Lung (tissue), 12 donors: ENCODE data around the gene ISG20L2. TPM values are rescaled to one million over a fixed set of nuclear protein-coding genes. Genes with fewer than 3 reads are reported as not detected.

Experiments
- ATAC-seq: fragments of 200-7000 bp; cut with Tn5 transposase; one replicate; pipeline ENCODE4 v1.9.1; 2020; ENCODE audit warnings: moderate number of reproducible peaks; ENCODE audit not compliant: insufficient read depth, low FRiP score
- DNase-seq, 3 donors: peaks; one replicate each; pipeline ENCODE4 v3.0.0-alpha.2; 2013 to 2017
- H3K27ac ChIP-seq, 2 donors: one replicate each; pipeline ENCODE4 v1.5.1; 2013; ENCODE audit warnings: mild to moderate bottlenecking in 2 of 2, moderate library complexity in 2 of 2, control low read depth in 1 of 2, inconsistent platforms in 1 of 2, low read depth in 1 of 2, low read length in 1 of 2
- H3K27me3 ChIP-seq, 3 donors: one replicate each; pipeline ENCODE4 v1.5.1; 2013; ENCODE audit warnings: low read length in 2 of 3; ENCODE audit not compliant: control insufficient read depth in 3 of 3, insufficient read depth in 3 of 3
- H3K36me3 ChIP-seq, 4 donors: one replicate each; pipeline ENCODE4 v1.5.1; 2013; ENCODE audit warnings: low read length in 4 of 4, mild to moderate bottlenecking in 1 of 4, moderate library complexity in 1 of 4; ENCODE audit not compliant: control insufficient read depth in 4 of 4, insufficient read depth in 4 of 4
- H3K4me1 ChIP-seq, 5 donors: one replicate each; pipeline ENCODE4 v1.5.1; 2013; ENCODE audit warnings: low read length in 5 of 5, mild to moderate bottlenecking in 2 of 5, moderate library complexity in 1 of 5; ENCODE audit not compliant: control insufficient read depth in 5 of 5, insufficient read depth in 5 of 5
- H3K4me3 ChIP-seq: one replicate; pipeline ENCODE4 v1.5.1; 2013; ENCODE audit warnings: mild to moderate bottlenecking, control low read depth, moderate library complexity
- H3K9ac ChIP-seq, 2 donors: one replicate each; pipeline ENCODE4 v1.5.1; 2013; ENCODE audit warnings: low read length in 2 of 2, control low read depth in 1 of 2; ENCODE audit not compliant: insufficient read depth in 1 of 2
- H3K9me3 ChIP-seq, 4 donors: one replicate each; pipeline ENCODE4 v1.5.1; 2013; ENCODE audit warnings: low read length in 3 of 4, mild to moderate bottlenecking in 1 of 4, moderate library complexity in 1 of 4; ENCODE audit not compliant: control insufficient read depth in 4 of 4, insufficient read depth in 3 of 4
- CTCF ChIP-seq: IDR thresholded peaks from 2 replicates; pipeline ENCODE4 v1.5.1; 2012; ENCODE audit warnings: mild to moderate bottlenecking; ENCODE audit errors: control extremely low read depth, extremely low read depth
- WGBS, 2 donors: extraction: QIAGEN DNeasy Blood & Tissue Kit; methylation state at CpG; one replicate each; pipeline ENCODE4 v1.1.7; 2013; 5-methylcytosine and 5-hydroxymethylcytosine counted together
- polyA plus RNA-seq, 2 donors: library from polyadenylated mRNA; stranded (reverse); fragments of 200-250 nt; gene quantifications; one replicate each; pipeline ENCODE4 v1.2.1, GENCODE V29; 2013
- total RNA-seq, 2 donors: library from RNA; depleted of rRNA in 1 of 2; stranded (reverse); fragments of >200 nt in 1 of 2; gene quantifications; one replicate each; pipeline ENCODE4 v1.2.1, GENCODE V29; 2014 to 2021
- donor health status: control.
- donor health status: control.
- donor health status: Bipolar disorder and iron deficiency.
- donor health status: healthy.
- donor health status: DM: yes; HTN: yes; CAD: no.

ISG20L2 gene
- total and polyA plus RNA-seq, 4 donors, result 9.3 to 26.3 (median 17.8) TPM

DNA sequence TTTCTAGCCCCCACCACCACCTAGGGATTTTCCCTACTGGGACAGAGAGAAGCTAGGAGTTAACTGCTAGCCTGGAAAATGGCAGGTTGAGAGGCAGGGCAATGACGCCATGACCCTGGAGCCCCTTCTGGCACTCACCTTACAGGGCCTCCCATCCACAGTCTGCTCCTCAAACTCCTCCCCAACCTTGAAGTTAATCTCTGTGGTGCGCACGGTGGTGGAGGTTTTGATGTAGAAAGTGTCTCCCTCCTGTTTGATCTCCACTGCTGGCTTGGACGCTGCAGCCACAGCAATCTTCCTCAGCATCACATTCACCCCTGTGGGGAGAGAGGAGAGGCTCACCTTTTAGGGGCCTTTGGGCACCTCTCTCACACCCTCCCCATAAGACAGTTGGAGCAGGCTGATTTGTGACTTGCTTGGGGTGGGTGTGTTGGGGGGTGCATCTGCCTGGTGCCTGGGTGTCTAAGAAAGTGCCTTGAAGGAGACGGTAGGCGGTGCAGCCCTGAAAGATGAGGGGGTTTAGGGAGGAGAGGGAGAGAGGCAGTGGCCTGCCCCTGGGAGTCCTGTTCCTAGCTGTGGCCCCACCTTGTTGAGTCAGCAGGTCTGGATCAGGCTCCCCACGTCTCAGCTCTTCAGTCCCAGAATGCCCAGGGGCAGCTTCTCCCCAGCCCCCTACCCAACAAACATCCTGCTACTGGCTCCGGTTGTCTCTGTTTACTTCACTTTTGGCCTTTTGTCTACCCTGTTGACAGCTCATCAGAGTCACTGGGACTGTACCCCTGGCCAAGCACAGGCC is 27.6 kb downstream of the ISG20L2 start:
- 79 to 81% methylated on average over 8 of the region's 8 CpGs for WGBS, 2 donors
- ATAC-seq (no peak), DNase-seq (no peak)
- peaks cover 0 to 4% (median 0%) of the 10 kb centered on the region in 3 donors for H3K27me3 ChIP-seq
- TF ChIP-seq CTCF, result no peak
- no peak overlapping the region for H3K4me3 ChIP-seq
- peaks cover 0 to 2% (median 0%) of the 10 kb centered on the region in 4 donors for H3K36me3 ChIP-seq
- no peaks in the 10 kb centered on the region for H3K9me3 ChIP-seq
- H3K9ac ChIP-seq, result no peak overlapping the region
- peaks cover 0 to 28% (median 8%) of the 10 kb centered on the region in 5 donors for H3K4me1 ChIP-seq
- H3K27ac ChIP-seq, result no peak overlapping the region

- TF ChIP-seq CTCF, result no peak
Measured at GRCh38 chr1:156698995-156699394, 29.6 kb downstream of the ISG20L2 start.

DNA sequence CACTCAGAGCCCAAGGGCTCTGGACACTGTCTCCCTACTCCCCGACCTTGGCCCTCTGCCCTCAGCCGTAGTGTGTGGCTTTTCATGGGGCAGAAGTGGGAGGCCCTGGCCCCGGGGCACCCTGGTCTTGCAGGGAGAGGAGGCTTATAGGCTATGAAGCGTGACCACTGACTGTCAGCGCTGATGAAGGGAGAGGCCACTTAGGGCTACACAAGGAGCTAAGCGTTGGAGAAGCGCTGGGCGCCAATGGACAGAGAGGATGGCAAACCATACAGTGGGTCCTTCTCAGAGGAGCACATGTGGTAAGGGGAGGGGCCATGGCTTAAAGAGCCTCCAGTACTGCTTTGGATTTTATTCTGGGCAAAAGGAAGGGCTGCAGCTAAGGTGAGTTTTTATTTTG is 31.1 kb downstream of the ISG20L2 start:
- peaks cover 0 to 2% (median 0%) of the 10 kb centered on the region in 4 donors for H3K36me3 ChIP-seq
- no peak overlapping the region for H3K4me3 ChIP-seq
- peaks cover 0 to 20% (median 2%) of the 10 kb centered on the region in 5 donors for H3K4me1 ChIP-seq
- no peaks in the 10 kb centered on the region for H3K27me3 ChIP-seq
- no peak overlapping the region for H3K9ac ChIP-seq
- H3K9me3 ChIP-seq, result no peaks in the 10 kb centered on the region
- no peak for ATAC-seq
- 81 to 85% methylated on average over 8 of the region's 8 CpGs for WGBS, 2 donors
- H3K27ac ChIP-seq, result no peak overlapping the region
- no peak for DNase-seq
- TF ChIP-seq CTCF, result no peak

More at GRCh38 chr1:156698995-156699394, 29.6 kb downstream of the ISG20L2 start:
- H3K4me3 ChIP-seq, result no peak overlapping the region
- peaks cover 0 to 15% (median 0%) of the 10 kb centered on the region in 5 donors for H3K4me1 ChIP-seq
- H3K9ac ChIP-seq, result no peak overlapping the region
- no peaks in the 10 kb centered on the region for H3K9me3 ChIP-seq
- peaks cover 0 to 2% (median 0%) of the 10 kb centered on the region in 4 donors for H3K36me3 ChIP-seq
- H3K27me3 ChIP-seq, result peaks cover 0 to under 1% (median 0%) of the 10 kb centered on the region in 3 donors
- no peak for DNase-seq
- 66 to 82% methylated on average over 1 of the region's 1 CpG for WGBS, 2 donors
- no peak for ATAC-seq
- no peak overlapping the region for H3K27ac ChIP-seq
